Bone marrow (tissue), 2 donors: Measurements from ENCODE around the gene MAP2K1.

Experiments
- DNase-seq, 2 donors: peaks; one replicate each; lab custom pipeline; 2025; lab: John Stamatoyannopoulos, UW

The MAP2K1 gene

GRCh38 chr15:66394472-66394871 lies 7.8 kb downstream of the MAP2K1 start:
- DNase-seq: no peak

DNA sequence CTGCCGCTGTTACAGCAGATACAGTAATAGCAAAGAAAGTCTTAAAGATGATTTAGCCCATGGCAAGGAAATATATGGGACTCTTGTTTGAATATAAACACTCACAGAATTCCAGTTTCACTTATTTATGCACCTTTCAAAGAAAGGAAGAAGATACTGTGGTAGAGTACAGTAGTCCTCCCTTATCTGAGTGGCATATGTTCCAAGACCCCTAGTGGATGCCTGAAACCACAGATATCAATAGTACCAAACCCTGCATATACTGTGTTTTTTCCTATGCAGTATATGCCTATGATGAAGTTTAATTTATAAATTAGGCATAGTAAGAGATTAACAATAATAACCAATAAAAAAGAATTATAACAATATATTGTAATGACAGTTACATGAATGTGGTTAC lies 8.2 kb downstream of the MAP2K1 start:
- DNase-seq: no peak

DNA sequence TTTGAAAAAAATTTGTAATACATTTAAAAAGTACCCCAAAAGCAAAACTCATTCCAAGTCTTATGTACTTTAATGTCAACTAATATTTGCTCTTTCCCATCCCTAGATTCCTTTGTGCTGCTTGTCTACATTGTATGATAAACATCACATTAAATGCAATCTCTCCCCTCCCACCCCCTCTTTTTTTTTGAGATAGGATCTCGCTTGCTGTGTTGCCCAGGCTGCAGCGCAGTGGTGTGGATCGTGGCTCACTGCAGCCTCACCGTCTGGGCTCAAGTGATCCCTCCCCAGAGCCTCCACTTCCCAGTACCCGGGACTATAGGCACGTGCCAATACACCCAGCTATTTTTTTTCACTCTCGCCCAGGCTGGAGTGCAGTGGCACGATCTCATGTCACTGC lies 12.6 kb downstream of the MAP2K1 start:
- DNase-seq: no peak

- no peak for DNase-seq
Measured at GRCh38 chr15:66400351-66400774, 13.7 kb downstream of the MAP2K1 start.

GRCh38 chr15:66401130-66402021 lies 14.7 kb downstream of the MAP2K1 start:
- no peak for DNase-seq

DNA sequence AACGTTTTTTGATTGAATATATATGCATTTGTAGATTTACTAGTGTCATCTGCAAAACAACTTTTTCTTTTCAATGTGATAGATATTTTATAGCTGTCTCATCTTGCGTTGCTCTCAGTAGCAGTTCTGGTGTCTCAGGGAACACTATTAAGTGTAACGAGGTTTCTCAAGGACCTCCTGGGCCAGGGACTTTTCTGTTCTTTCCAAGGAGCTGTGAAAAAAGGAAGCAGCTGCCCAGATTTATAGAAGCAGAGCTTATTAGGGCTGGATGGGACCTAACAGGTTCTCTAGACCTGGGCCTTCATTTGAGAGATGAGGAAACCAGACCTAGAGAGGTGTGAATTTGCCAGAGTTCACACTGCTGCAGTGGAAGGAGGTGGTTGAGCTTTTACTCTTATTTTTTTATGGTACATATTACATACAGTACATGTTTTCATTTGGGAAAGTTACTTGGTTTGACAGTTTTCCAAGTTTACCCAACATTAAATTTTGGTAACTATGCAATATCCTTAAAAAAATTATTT lies 16.1 kb downstream of the MAP2K1 start:
- no peak for DNase-seq

DNA sequence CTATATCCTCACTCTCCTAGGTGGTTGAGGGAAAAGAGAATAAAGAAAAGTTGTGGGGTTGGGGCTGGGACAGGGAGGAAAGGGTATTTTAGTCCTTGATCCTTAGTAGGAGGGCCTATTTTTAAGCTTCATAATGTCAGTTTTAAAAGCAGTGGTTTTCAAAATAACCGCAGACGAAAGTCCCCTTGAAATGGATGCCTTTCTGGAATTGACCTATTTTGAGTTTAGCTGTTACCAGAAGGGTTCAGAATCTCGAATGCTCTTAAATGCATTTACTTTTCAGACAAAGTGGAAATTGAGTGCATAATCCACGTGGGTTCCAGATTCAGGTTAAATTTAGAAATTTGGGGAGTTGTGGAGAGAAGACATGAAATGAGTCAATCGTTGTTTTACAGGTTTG lies 16.6 kb downstream of the MAP2K1 start:
- no peak for DNase-seq

DNA sequence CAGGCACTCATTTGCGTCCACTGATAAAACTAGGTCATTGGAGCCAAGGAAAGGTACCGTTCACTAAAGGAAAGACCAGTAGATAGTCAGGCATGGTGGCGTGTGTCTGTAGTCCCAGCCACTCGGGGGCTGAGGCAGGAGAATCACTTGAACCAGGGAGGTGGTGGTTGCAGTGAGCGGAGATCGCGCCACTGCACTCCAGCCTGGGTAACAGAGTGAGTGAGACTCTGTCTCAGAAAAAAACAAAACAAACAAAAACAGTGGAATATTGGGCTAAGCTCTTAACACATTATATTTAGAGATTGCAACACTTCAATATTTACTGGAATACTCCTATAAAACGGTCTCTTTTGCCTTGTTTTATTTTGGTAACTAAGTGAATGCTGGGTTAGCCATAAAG lies 17.4 kb downstream of the MAP2K1 start:
- no peak for DNase-seq

GRCh38 chr15:66404532-66404931 lies 17.8 kb downstream of the MAP2K1 start:
- no peak for DNase-seq

DNA sequence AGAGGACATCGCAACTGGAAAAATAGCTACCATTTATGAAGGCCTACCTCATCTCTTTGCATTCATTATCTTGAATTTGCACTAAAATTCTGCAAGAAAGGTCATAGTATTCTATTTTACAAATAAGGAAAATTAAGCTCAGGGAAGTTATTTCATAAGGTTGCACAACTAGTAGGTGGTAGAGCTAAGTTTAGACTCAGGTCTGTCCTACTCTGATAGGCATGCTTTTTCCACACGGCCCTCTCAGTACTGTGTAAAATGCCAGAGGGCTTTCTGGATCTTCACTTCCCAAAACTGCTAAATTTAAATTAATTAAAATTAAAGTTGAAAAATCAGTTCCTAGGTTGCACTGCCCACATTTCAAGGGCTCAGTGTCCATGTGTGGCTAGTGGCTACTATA lies 18.3 kb downstream of the MAP2K1 start:
- DNase-seq: no peak

GRCh38 chr15:66405615-66406014 lies 18.9 kb downstream of the MAP2K1 start:
- no peak for DNase-seq

GRCh38 chr15:66408254-66408653 lies 21.5 kb downstream of the MAP2K1 start:
- no peak for DNase-seq

- DNase-seq: no peak
Measured at GRCh38 chr15:66408675-66409282, 22.1 kb downstream of the MAP2K1 start.

DNA sequence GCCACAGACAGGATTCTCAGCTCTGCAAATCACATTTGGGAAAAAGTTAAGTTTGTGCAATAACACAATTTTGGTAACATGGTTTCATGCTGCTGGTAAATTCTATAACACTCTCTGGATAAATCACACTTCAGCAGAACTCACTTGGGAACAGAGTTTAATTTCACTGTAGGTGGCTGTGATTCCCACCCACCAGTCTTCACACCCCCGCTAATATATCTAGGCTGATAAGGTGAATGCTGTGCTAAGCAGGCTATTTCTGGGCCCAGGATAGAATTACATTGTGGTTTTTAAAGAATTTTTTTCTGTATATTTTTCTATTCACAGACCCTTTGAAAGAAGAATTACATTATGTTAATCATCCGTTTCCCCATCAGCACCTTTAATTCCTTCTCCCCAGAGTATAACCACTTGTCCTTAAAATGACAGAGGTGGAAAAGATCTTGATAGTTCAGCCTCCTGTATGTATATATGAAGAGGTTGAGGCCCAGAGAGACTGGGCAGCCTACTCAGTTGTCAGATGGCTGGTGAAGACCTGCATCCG lies 22.9 kb downstream of the MAP2K1 start:
- DNase-seq: no peak

DNA sequence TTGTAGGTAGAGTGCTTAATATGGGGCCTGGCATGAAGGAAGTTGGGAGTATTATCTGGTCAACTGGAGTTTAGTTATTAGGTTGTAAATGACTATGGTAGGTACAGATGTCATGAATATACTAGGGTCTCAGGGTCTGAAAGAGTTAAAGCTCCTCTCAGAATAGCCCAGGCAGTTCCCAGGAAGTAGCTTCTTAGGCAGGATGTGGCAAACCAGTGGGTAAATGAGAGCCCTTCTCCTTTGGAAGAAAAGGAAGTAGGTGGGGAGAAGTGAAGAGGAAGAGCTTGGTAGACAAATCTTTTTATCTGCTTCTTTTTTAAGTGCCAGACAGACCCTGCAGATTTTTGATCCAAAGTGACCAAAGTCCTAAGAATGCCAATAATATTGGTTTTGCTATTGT lies 24.5 kb downstream of the MAP2K1 start:
- DNase-seq: peak in 1 of 2 donors; percentile 47

DNA sequence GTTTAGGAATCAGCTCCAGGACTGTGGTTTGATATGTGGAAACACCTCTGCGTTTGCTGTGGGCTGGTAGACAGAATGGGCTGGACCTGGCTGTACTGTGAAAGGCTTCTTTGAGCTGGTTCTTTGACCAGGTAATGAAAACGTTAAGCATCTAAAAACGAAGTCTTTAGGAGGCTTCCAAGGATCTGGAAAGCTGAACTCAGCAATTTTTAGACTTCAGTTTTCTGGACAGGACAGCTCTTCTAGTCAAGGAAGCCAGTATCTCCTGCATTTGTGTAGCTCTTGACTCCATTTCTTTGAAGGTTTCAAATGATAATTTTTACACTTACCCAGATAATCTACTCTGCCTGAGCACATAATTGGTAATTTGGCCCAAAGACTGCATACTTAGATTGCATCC lies 25.5 kb downstream of the MAP2K1 start:
- no peak for DNase-seq

DNA sequence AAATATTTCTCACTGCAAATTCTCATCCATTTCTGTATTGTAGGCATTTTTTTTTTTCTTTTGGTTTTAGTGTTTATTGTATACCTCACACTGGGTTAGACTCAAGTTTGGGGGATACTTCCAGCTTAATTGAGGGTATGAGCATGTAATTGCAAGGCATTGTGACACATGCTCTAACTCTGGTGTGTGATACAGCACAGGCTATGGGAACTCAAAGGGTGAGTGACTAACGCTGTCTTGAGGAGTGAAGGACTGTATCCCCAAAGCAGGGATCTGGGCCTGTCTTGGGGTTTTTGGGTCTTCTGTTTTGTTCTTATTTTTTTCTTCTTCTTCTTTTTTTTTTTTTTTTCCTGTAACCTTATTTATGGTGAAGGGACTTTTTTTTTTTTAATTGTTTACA lies 26.9 kb downstream of the MAP2K1 start:
- no peak for DNase-seq

GRCh38 chr15:66415360-66415759 lies 28.6 kb downstream of the MAP2K1 start:
- no peak for DNase-seq

DNA sequence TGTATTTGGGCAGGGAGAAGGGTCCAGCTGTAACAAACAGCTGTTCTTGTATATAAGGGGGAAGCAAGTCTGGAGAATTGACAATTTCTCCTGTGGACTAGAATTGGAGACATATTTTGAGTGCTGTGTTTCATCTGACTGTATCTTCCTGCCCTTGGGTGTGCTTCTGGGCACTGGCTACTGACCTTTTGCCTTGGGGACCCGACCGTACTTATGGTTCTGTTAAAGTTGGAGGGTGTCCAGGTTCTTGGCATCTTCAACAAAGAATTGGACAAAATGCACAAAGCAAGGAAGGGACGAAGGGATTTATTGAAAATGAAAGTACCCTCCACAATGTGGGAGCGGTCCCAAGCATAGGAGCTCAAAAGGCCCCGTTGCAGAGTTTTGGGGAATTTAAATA lies 31.0 kb downstream of the MAP2K1 start:
- no peak for DNase-seq

DNA sequence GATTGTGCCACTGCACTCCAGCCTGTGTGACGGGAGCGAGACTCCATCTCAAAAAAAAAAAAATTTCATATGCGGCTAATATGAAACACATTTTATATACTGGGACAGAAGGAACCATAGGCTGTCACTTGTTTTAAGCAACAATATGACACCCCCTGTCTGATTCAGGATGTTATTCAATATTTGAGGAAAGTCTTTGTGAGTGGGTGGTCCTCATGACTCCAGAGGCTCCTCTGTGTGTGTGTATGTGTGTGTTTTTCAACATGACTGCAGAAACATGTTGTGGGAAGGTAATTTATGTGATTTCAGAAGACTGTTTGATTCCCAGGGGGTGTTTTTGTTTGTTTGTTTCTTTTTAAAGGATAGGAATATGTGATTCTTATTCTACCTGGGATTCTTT lies 32.8 kb downstream of the MAP2K1 start:
- no peak for DNase-seq

GRCh38 chr15:66422347-66422746 lies 35.6 kb downstream of the MAP2K1 start:
- DNase-seq: no peak

- no peak for DNase-seq
Measured at GRCh38 chr15:66423149-66423548, 36.4 kb downstream of the MAP2K1 start.

GRCh38 chr15:66424963-66425612 lies 38.4 kb downstream of the MAP2K1 start:
- no peak for DNase-seq
